Astrocyte of the spinal cord (primary cell): ENCODE data around the gene HTR3C.

Source experiments
- DNase-seq: peaks from one replicate; pipeline ENCODE4 v3.0.0; 2011; ENCODE audit warnings: low read depth, low spot score
- H3K4me3 ChIP-seq: 2 replicates; pipeline ENCODE4 v1.5.1; 2011; ENCODE audit warnings: low read depth, mild to moderate bottlenecking, low read length, moderate library complexity
- in situ Hi-C: cut with HindIII; loops from 2 replicates; pipeline ENCODE4 v1.10.0; 2017; ENCODE audit warnings: low sequenced_read_pairs
- TF ChIP-seq, protein P1 (sequence below): IDR thresholded peaks from 2 replicates; pipeline ENCODE4 v1.5.1; 2012; ENCODE audit warnings: low read depth, mild to moderate bottlenecking, low read length, inconsistent platforms

The HTR3C gene

DNA sequence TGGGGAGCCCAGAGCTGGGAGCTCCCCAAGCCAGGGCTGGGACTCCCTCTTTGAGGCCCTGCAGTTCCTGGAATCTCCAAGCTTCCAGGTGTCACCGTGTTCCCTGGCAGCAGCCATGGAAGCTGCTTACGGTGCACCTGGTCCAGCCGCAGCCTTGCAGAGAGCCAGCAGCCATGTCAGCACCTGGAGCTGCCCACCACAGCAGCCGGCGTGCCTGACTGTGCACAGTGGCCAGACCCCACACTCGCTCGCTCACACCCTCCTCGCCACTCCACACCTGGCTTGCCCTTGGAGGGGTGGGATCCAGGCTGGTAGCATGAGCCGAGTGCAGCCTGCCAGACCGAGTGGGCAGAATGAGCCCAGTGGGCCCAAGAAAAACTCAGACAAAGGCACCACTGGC, 29.2 kb downstream of the HTR3C start:
- no peak overlapping the region for H3K4me3 ChIP-seq
- DNase-seq: no peak
- TF ChIP-seq, protein P1, sequence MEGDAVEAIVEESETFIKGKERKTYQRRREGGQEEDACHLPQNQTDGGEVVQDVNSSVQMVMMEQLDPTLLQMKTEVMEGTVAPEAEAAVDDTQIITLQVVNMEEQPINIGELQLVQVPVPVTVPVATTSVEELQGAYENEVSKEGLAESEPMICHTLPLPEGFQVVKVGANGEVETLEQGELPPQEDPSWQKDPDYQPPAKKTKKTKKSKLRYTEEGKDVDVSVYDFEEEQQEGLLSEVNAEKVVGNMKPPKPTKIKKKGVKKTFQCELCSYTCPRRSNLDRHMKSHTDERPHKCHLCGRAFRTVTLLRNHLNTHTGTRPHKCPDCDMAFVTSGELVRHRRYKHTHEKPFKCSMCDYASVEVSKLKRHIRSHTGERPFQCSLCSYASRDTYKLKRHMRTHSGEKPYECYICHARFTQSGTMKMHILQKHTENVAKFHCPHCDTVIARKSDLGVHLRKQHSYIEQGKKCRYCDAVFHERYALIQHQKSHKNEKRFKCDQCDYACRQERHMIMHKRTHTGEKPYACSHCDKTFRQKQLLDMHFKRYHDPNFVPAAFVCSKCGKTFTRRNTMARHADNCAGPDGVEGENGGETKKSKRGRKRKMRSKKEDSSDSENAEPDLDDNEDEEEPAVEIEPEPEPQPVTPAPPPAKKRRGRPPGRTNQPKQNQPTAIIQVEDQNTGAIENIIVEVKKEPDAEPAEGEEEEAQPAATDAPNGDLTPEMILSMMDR: no peak
- in situ Hi-C loops: no loop called here

DNA sequence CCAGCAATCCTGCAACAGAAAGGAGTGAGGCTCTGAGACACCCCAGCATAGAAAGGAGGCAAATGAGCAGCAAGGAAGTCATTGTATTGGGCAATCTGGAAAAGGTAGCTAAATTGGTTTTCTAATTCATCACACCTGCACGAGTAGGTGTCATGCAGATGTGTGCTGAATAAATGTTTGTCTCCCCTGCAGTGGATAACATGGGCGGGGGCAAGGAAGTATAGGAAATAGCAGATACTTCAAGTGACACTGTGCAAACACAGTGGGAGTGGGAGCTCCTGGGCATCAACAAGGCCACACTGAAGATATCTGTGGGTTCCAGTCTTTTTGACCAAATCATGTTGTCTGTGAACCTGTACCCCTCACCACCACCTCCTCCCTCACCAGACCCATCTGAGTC, 29.6 kb downstream of the HTR3C start:
- H3K4me3 ChIP-seq: no peak overlapping the region
- no peak for DNase-seq
- in situ Hi-C loops: no loop called here
- TF ChIP-seq, protein P1: no peak

DNA sequence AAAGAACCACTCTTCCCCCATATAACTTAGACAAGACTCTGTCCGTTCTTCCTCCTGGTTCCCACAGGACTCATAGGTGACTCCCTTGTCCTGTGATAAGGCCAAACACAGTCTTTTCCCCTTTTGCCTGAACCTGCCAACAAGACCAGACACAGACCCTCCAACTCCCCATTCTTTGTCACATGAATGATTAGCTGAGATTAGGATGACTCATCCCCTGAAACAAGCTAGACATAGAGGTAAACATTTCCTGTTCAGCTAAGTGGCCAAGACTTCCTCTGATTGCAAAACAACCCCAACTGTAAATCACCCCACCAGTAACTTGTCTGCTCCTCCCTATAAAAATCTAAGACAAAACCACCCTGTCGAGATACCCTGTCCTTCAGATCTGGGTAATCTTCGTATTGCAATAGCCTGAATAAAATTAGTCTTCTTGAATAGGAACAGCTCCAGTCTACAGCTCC, 32.6 kb downstream of the HTR3C start:
- no peak for DNase-seq
- TF ChIP-seq, protein P1: no peak
- in situ Hi-C loops: no loop called here
- H3K4me3 ChIP-seq: no peak overlapping the region

DNA sequence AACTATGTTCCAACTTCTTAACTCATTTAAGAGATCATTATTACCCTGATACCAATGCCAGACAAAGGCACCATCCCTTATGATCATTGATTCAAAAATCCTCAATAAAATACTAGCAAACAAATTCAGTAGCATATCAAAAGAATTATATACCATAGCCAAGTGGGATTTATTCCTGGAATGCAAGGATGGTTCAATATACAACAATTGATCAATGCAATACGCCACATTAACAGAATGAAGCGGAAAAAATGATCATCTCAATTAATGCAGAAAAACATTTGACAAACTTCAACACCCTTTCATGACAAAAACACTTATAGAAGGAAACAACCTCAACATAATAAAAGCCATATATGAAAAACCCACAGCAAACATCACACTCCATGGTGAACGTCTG, 39.4 kb downstream of the HTR3C start:
- H3K4me3 ChIP-seq: no peak overlapping the region
- in situ Hi-C loops: no loop called here

DNA sequence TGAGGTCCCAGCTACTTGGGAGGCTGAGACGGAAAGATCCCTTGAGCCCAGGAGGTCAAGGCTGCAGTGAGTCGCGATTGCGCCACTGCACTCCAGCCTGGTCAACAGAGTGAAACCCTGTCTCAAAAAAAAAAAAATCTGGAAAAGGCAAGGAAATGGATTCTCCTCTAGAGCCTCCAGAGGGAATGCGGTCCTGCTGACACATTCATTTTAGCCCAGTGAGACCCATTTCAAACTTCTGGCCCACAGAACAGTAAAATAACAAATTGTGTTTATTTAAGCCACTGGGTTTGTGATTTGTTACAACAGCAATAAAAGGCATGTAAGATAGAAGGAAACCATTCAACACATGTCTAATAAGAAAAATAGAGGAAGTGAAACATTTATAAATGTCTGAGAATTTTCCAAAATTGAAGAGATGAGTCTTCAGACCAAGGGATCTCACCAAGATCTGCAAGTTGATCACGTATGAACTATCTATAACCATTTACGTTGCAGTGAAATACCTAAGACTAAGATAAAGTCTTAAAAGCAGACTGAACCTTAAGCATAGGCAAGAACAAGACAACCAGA, 44.0 kb downstream of the HTR3C start, which contains the start of gene HTR3E:
HTR3E (plus strand) TSS at position 254 of the 573 bp plus-strand sequence. CDS start 466 bp downstream, outside the sequence.
- H3K4me3 ChIP-seq: no peak within 1 kb of the TSS
- DNase-seq: no peak
- in situ Hi-C loops: no loop called here
- TF ChIP-seq, protein P1: no peak

More for the DNA sequence above, 39.4 kb downstream of the HTR3C start:
- TF ChIP-seq, protein P1: no peak
- no peak for DNase-seq

DNA sequence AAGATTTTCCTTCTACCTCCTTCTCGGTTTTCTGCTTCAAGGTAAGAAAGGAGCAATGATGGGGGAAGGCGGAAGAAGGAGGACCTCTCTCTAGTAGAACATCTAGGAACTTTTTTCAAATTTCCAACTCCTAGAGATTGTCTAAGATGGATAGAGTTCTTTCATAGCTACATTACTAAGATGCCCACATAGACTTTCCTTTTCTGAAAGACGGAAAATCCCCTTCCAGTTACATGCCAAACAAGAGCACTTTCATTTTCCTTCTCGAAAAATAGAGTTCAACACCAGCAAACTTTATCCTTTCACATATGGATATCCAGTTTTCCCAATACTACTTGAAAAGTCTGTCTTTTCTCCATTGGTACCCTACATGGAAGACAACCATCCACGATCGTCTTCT, 44.7 kb downstream of the HTR3C start:
- in situ Hi-C loops: no loop called here
- TF ChIP-seq, protein P1: no peak
- no peak for DNase-seq
- no peak overlapping the region for H3K4me3 ChIP-seq
